ENCODE measurements around the gene TADA2B. TPM values are rescaled to one million over a fixed set of nuclear protein-coding genes. Genes with fewer than 3 reads are reported as not detected.

TADA2B gene
- total and polyA plus RNA-seq, 2 experiments from 2014 or later = 3.6 to 11.4 TPM

- no peak for ATAC-seq
- H3K4me1 ChIP-seq (ENCODE audit: insufficient read depth) = 0 out of 2 replicates have a peak, but pooled peaks cover 8% of the 10 kb centered on the region
- H3K4me3 Mint-ChIP-seq = no peak overlapping the region
- no peaks in the 10 kb centered on the region for H3K9me2 ChIP-seq (ENCODE audit: insufficient read depth)
- H3K4me3 ChIP-seq = no peak overlapping the region
- peaks cover 2% of the 10 kb centered on the region for H3K27me3 Mint-ChIP-seq (ENCODE audit: insufficient read depth, low read depth, poor library complexity)
- H3F3A ChIP-seq (replicated peaks; ENCODE audit: low read depth) = peaks cover 9% of the 10 kb centered on the region; the same call in 1 of the 2 replicates
- peaks cover 9% of the 10 kb centered on the region for H3K4me1 Mint-ChIP-seq
- no peak for DNase-seq (ENCODE audit: low spot score)
- peaks cover 40% of the 10 kb centered on the region for H3K79me2 ChIP-seq (replicated peaks; ENCODE audit: insufficient read depth)
- H3K4me2 ChIP-seq = no peak overlapping the region
- no peak overlapping the region for H2AFZ ChIP-seq
- no peak overlapping the region for H3K27ac Mint-ChIP-seq
- H3K9me3 Mint-ChIP-seq = no peaks in the 10 kb centered on the region
- H4K20me1 ChIP-seq (replicated peaks; ENCODE audit: insufficient read depth) = peaks cover 53% of the 10 kb centered on the region
- H3K36me3 Mint-ChIP-seq (ENCODE audit: low read depth) = peaks cover 61% of the 10 kb centered on the region
- no peak for TF ChIP-seq CTCF (conservative IDR thresholded peaks at IDR 0.05; ENCODE audit: low read depth in 2 of 2)
- no peak overlapping the region for H3K27ac ChIP-seq (ENCODE audit: low read depth)
- H3K27me3 ChIP-seq (ENCODE audit: insufficient read depth) = no peaks in the 10 kb centered on the region
- peaks cover 34% of the 10 kb centered on the region for H3K36me3 ChIP-seq (ENCODE audit: insufficient read depth)
Observed at GRCh38 chr4:7061815-7062214, 18.6 kb downstream of the TADA2B start.

GRCh38 chr4:7062816-7063215 is 19.6 kb downstream of the TADA2B start:
- H3K36me3 Mint-ChIP-seq (ENCODE audit: low read depth) = peaks cover 62% of the 10 kb centered on the region
- Histone ChIP-seq H3K4me2 (no peak overlapping the region), H3K36me3 (ENCODE audit: insufficient read depth) (peaks cover 34% of the 10 kb centered on the region), H3F3A (replicated peaks; ENCODE audit: low read depth) (peaks cover 9% of the 10 kb centered on the region; the same call in 1 of the 2 replicates), H3K4me1 (ENCODE audit: insufficient read depth) (0 out of 2 replicates have a peak, but pooled peaks cover 11% of the 10 kb centered on the region), H3K27ac (ENCODE audit: low read depth) (no peak overlapping the region), H3K27me3 (ENCODE audit: insufficient read depth) (no peaks in the 10 kb centered on the region), H3K9me2 (ENCODE audit: insufficient read depth) (no peaks in the 10 kb centered on the region), H3K4me3 (no peak overlapping the region), H4K20me1 (replicated peaks; ENCODE audit: insufficient read depth) (peaks cover 58% of the 10 kb centered on the region), H3K79me2 (replicated peaks; ENCODE audit: insufficient read depth) (peaks cover 46% of the 10 kb centered on the region), H2AFZ (no peak overlapping the region)
- no peak for DNase-seq (ENCODE audit: low spot score)
- no peak overlapping the region for H3K4me3 Mint-ChIP-seq
- ATAC-seq = no peak
- no peaks in the 10 kb centered on the region for H3K9me3 Mint-ChIP-seq
- no peak overlapping the region for H3K27ac Mint-ChIP-seq
- H3K27me3 Mint-ChIP-seq (ENCODE audit: insufficient read depth, low read depth, poor library complexity) = peaks cover 6% of the 10 kb centered on the region
- H3K4me1 Mint-ChIP-seq = peaks cover 14% of the 10 kb centered on the region
- TF ChIP-seq ZNF462 (CRISPR knock-in tag; IDR thresholded peaks at IDR 0.05) = no peak
- TF ChIP-seq ZNF114 (CRISPR knock-in tag; IDR thresholded peaks at IDR 0.05) = no peak
- no peak for TF ChIP-seq EZH2 (IDR thresholded peaks at IDR 0.05; ENCODE audit: low read depth, unreplicated experiment)
- TF ChIP-seq REST (IDR thresholded peaks at IDR 0.05; ENCODE audit: unreplicated experiment) = no peak
- no peak for TF ChIP-seq ZNF331 (CRISPR knock-in tag; IDR thresholded peaks at IDR 0.05; ENCODE audit: low read depth)
- TF ChIP-seq ETS1 (IDR thresholded peaks at IDR 0.05) = no peak

All from GM23338 (cell line).